NB4 (cell line): ENCODE measurements around the gene PDE7B.

ENCODE experiments used
- CTCF ChIP-seq: IDR thresholded peaks from one replicate; pipeline ENCODE4 v1.5.1; 2012; ENCODE audit warnings: low read depth, low read length
- MYC ChIP-seq: IDR thresholded peaks from 2 replicates; pipeline ENCODE4 v1.6.1; 2011; ENCODE audit warnings: low read depth, low read length
- POLR2A ChIP-seq: IDR thresholded peaks from 2 replicates; pipeline ENCODE4 v1.6.1; 2011; ENCODE audit warnings: mild to moderate bottlenecking; ENCODE audit not compliant: insufficient read length; ENCODE audit errors: extremely low read depth
- TF ChIP-seq, protein P1 (sequence below): IDR thresholded peaks from 2 replicates; pipeline ENCODE4 v1.6.1; 2011; ENCODE audit warnings: low read depth, low read length

DNA sequence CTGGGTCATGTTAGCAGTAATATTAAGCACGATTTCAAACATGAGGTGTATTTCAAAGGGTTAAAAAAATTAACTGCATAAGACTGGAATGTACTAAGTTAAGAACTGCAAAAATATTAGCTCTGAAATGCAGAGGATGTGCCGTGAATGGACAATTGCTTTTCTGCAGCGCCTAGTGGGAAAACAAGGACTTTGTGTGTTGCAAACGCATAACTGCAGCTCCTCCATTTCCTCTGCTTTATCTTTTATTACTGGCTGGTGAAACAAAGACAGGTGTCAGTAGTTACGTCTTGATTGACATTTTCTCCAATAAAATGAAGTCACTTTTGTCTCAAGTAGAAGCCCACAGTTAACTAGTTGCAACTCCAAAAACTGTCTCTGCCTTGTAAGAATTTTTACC is 1.7 kb downstream of the PDE7B start:
- TF ChIP-seq CTCF (no peak), POLR2A (no peak), MYC (no peak)
- TF ChIP-seq, protein P1, sequence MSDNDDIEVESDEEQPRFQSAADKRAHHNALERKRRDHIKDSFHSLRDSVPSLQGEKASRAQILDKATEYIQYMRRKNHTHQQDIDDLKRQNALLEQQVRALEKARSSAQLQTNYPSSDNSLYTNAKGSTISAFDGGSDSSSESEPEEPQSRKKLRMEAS, result no peak
